AG09309 (cell line): Measurements from ENCODE around the gene RNF149.

ENCODE experiments used
- DNase-seq: peaks from one replicate; pipeline ENCODE4 v3.0.0-alpha.2; 2010; ENCODE audit warnings: low read depth
- H3K4me3 ChIP-seq: 2 replicates; pipeline ENCODE4 v1.5.1; 2011; ENCODE audit warnings: mild to moderate bottlenecking, low read depth, low read length, moderate library complexity; ENCODE audit not compliant: control insufficient read depth
- CTCF ChIP-seq: IDR thresholded peaks from 2 replicates; pipeline ENCODE4 v1.5.1; 2011; ENCODE audit warnings: mild to moderate bottlenecking, low read depth, low read length, inconsistent platforms; ENCODE audit not compliant: insufficient read depth, control insufficient read depth; ENCODE audit errors: missing control alignments

Gene RNF149

GRCh38 chr2:101231937-101232730 lies 76.4 kb downstream of the RNF149 start:
- TF ChIP-seq CTCF = no peak
- no peak overlapping the region for H3K4me3 ChIP-seq
- no peak for DNase-seq

GRCh38 chr2:101231240-101231639 lies 77.3 kb downstream of the RNF149 start:
- no peak for DNase-seq
- H3K4me3 ChIP-seq = no peak overlapping the region

GRCh38 chr2:101230541-101231001 lies 77.9 kb downstream of the RNF149 start:
- no peak for TF ChIP-seq CTCF
- H3K4me3 ChIP-seq = no peak overlapping the region
- DNase-seq = no peak

More at GRCh38 chr2:101231240-101231639, 77.3 kb downstream of the RNF149 start:
- TF ChIP-seq CTCF = no peak
